Endothelial cell of umbilical vein (primary cell): Measurements from ENCODE around the gene ASGR1.
"Not testable (repeated sequence)": the region's sequence is repeated elsewhere in the genome, so short reads cannot be mapped to it uniquely, and the experiment has no call there.

ENCODE experiments used
- EZH2 ChIP-seq: IDR thresholded peaks from 2 replicates; pipeline ENCODE4 v1.6.1; 2012; ENCODE audit warnings: borderline replicate concordance, low read depth, mild to moderate bottlenecking, moderate library complexity, low read length, inconsistent platforms; ENCODE audit not compliant: severe bottlenecking
- GATA2 ChIP-seq: IDR thresholded peaks from 2 replicates; pipeline ENCODE4 v1.7.0; 2011; ENCODE audit warnings: low read depth, mild to moderate bottlenecking, moderate library complexity, mixed read lengths, low read length; ENCODE audit not compliant: insufficient read length, insufficient read depth
- JUN ChIP-seq: IDR thresholded peaks from 2 replicates; pipeline ENCODE4 v1.6.1; 2011; ENCODE audit warnings: borderline replicate concordance, low read depth; ENCODE audit not compliant: insufficient read length, insufficient read depth
- MYC ChIP-seq: IDR thresholded peaks from one replicate; pipeline ENCODE4 v1.6.1; 2011; ENCODE audit warnings: mild to moderate bottlenecking, low read depth, low read length
- POLR2A ChIP-seq: IDR thresholded peaks from 2 replicates; pipeline ENCODE4 v1.6.1; 2012; ENCODE audit warnings: low read depth, mild to moderate bottlenecking, control low read depth, low read length
- POLR2AphosphoS5 ChIP-seq: IDR thresholded peaks from 2 replicates; pipeline ENCODE4 v1.6.1; 2012; ENCODE audit warnings: low read depth, mild to moderate bottlenecking, control low read depth, low read length, moderate library complexity; ENCODE audit not compliant: insufficient read depth
- TF ChIP-seq, protein P1 (sequence below), 2 donors: IDR thresholded peaks; 1 replicate in 1 of 2; 2 replicates in 1 of 2; pipeline ENCODE4 v1.5.1; 2011; ENCODE audit warnings: low read length in 2 of 2, mild to moderate bottlenecking in 2 of 2, moderate library complexity in 2 of 2, control low read depth in 1 of 2, inconsistent platforms in 1 of 2, low read depth in 1 of 2; ENCODE audit not compliant: insufficient read depth in 1 of 2; ENCODE audit errors: extremely low read depth in 1 of 2
- TF ChIP-seq, protein P2 (sequence below): IDR thresholded peaks from 2 replicates; pipeline ENCODE4 v1.6.1; 2011; ENCODE audit not compliant: insufficient read depth, insufficient read length

DNA sequence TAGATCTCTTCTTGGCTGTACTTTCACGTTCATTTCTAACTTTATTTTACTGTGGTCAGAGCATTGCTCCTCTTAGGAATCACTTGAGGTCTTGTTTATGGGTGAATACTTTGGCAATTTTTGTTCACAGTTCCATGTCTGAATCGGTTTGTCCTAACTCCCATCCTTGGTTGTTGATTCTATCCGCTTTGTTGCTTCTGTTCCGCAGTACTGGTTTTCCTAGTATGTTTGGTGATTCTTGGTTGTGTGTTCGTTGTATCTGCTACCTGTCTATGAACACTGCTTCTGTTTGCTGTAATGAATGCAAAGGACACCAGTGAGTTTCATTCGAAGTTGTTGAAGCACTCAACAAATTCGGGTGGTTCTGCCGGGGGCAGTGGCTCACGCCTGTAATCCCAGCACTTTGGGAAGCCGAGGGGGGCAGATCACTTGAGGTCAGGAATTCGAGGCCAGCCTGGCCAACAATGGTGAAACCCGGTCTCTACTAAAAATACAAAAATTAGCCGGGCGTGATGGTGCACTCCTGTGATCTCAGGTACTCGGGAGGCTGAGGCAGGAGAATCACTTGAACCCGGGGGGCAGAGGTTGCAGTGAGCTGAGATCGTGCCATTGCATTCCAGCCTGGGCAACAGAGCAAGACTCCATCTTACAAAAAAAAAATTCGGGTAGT is 6.5 kb downstream of the ASGR1 start:
- TF ChIP-seq GATA2, POLR2A, EZH2, MYC, POLR2AphosphoS5, JUN: not testable (repeated sequence)
- TF ChIP-seq, protein P1, sequence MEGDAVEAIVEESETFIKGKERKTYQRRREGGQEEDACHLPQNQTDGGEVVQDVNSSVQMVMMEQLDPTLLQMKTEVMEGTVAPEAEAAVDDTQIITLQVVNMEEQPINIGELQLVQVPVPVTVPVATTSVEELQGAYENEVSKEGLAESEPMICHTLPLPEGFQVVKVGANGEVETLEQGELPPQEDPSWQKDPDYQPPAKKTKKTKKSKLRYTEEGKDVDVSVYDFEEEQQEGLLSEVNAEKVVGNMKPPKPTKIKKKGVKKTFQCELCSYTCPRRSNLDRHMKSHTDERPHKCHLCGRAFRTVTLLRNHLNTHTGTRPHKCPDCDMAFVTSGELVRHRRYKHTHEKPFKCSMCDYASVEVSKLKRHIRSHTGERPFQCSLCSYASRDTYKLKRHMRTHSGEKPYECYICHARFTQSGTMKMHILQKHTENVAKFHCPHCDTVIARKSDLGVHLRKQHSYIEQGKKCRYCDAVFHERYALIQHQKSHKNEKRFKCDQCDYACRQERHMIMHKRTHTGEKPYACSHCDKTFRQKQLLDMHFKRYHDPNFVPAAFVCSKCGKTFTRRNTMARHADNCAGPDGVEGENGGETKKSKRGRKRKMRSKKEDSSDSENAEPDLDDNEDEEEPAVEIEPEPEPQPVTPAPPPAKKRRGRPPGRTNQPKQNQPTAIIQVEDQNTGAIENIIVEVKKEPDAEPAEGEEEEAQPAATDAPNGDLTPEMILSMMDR (IDR thresholded peaks at IDR 0.05; ENCODE audit: extremely low read depth in 1 of 2, insufficient read depth in 1 of 2, low read depth in 1 of 2, low read length in 2 of 2): not testable (repeated sequence)
- TF ChIP-seq, protein P2, sequence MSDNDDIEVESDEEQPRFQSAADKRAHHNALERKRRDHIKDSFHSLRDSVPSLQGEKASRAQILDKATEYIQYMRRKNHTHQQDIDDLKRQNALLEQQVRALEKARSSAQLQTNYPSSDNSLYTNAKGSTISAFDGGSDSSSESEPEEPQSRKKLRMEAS: not testable (repeated sequence)
